ENCODE results near the gene ADARB2.

GRCh38 chr10:1346201-1346600 is 391.1 kb downstream of the ADARB2 start:
- TF ChIP-seq POLR2A (IDR thresholded peaks at IDR 0.05) (no peak), CTCF (IDR thresholded peaks at IDR 0.05) (no peak)

Data from Peyer's patch (tissue), 4 donors.